OCI-LY1 (cell line): ENCODE data around the gene HAND1.

Experiments
- H2AFZ ChIP-seq: fragments of 200-600 bp; sonication (generic), shearing (Covaris generic); 2 replicates; pipeline ENCODE4 v1.6.0; 2014; ENCODE audit warnings: antibody characterized with exemption, mild to moderate bottlenecking, low read length
- H3F3A ChIP-seq: fragments of 200-600 bp; sonication (generic), shearing (Covaris generic); 2 replicates; pipeline ENCODE4 v1.6.0; 2014; ENCODE audit warnings: mild to moderate bottlenecking, antibody characterized with exemption, low read length, moderate library complexity; ENCODE audit not compliant: insufficient read depth
- H3K27ac ChIP-seq: fragments of 200-600 bp; sonication (generic); 2 replicates; pipeline ENCODE4 v1.5.1; 2014; ENCODE audit warnings: low read length, mixed run types, mild to moderate bottlenecking, low read depth; ENCODE audit not compliant: poor library complexity, severe bottlenecking
- H3K27me3 ChIP-seq: fragments of 200-600 bp; sonication (generic); 2 replicates; pipeline ENCODE4 v1.6.0; 2014; ENCODE audit warnings: antibody characterized with exemption, mild to moderate bottlenecking, low read length, moderate library complexity; ENCODE audit not compliant: insufficient read depth
- H3K36me3 ChIP-seq: fragments of 200-600 bp; sonication (generic); 2 replicates; pipeline ENCODE4 v1.6.1; 2014; ENCODE audit warnings: mild to moderate bottlenecking, antibody characterized with exemption, low read length, moderate library complexity, mixed read lengths; ENCODE audit not compliant: insufficient read depth
- H3K4me1 ChIP-seq: fragments of 200-600 bp; sonication (generic); 2 replicates; pipeline ENCODE4 v1.5.1; 2014; ENCODE audit warnings: mild to moderate bottlenecking, low read length, moderate library complexity; ENCODE audit not compliant: insufficient read depth, severe bottlenecking
- H3K4me2 ChIP-seq: fragments of 200-600 bp; sonication (generic), shearing (Covaris generic); 2 replicates; pipeline ENCODE4 v1.6.1; 2014; ENCODE audit warnings: low read length
- H3K4me3 ChIP-seq: fragments of 200-600 bp; sonication (generic); 2 replicates; pipeline ENCODE4 v1.5.1; 2014; ENCODE audit warnings: low read length, low read depth, mild to moderate bottlenecking, mixed read lengths; ENCODE audit not compliant: poor library complexity, severe bottlenecking
- H3K79me2 ChIP-seq: fragments of 200-600 bp; shearing (Covaris generic); 2 replicates; pipeline ENCODE4 v1.6.1; 2016; ENCODE audit warnings: mixed run types, low read length, mixed read lengths; ENCODE audit not compliant: insufficient read depth
- H3K9ac ChIP-seq: fragments of 200-600 bp; sonication (generic), shearing (Covaris generic); 2 replicates; pipeline ENCODE4 v1.6.1; 2014; ENCODE audit warnings: mild to moderate bottlenecking, low read length, mixed read lengths
- H3K9me2 ChIP-seq: fragments of 200-600 bp; sonication (generic), shearing (Covaris generic); 2 replicates; pipeline ENCODE4 v1.6.1; 2014; ENCODE audit warnings: low read depth, mild to moderate bottlenecking, low read length, mixed read lengths
- H3K9me3 ChIP-seq: fragments of 200-600 bp; shearing (Covaris generic); 2 replicates; pipeline ENCODE4 v1.6.1; 2014; ENCODE audit warnings: low read length, mixed read lengths
- H4K20me1 ChIP-seq: fragments of 200-600 bp; sonication (generic), shearing (Covaris generic); 2 replicates; pipeline ENCODE4 v1.6.0; 2016; ENCODE audit warnings: mild to moderate bottlenecking, low read length; ENCODE audit not compliant: insufficient read depth
- EZH2 ChIP-seq: fragments of 200-600 bp; sonication (generic), shearing (Covaris generic); IDR thresholded peaks from 2 replicates; pipeline ENCODE4 v1.8.0; 2017; ENCODE audit warnings: borderline replicate concordance, mixed run types, mild to moderate bottlenecking, antibody characterized with exemption, low read length, moderate library complexity, mixed read lengths
- TF ChIP-seq, protein P1 (sequence below): fragments of 200-600 bp; sonication (generic), shearing (Covaris generic); IDR thresholded peaks from 2 replicates; pipeline ENCODE4 v1.5.1; 2017; ENCODE audit warnings: mild to moderate bottlenecking, antibody characterized with exemption, low read length, moderate library complexity, mixed read lengths

HAND1 gene

DNA sequence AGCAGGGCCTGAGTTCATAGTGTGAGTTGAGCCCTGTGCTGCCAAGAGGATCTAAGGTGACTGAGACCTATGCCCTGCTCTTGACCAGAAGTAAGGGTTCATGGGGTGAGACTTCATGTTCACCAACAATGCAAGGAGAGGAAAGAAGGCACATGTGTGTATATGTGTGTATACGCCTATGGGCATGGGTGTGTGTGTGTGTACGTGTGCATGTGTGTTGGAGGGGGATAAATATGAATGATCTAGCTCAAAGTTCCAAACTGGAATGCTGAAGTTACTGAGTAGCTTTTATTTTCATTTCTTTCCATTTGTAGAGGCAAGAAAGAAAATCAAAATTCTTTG, 25.6 kb upstream of the HAND1 start:
- Histone ChIP-seq H3K27me3 (no peaks in the 10 kb centered on the region), H3K9ac (no peak overlapping the region)

DNA sequence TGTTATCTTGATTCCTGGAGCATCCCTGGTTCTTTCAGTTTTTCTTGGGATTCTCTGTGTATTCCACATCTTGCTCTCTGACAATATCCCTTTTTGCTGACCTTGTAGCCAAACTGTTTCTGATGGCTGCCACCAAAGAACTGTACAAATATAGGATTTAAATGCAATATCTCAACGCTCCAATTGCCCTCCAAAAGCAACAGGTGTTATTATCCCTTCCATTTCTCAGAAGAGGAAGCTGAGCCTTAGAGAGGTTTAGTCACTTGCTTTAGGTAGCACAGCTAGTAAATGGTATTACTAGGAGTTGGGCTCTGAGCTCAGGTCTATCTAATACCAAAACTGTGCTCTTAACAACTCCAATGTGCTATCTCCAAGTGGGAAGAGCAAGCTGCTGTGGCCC, 24.2 kb upstream of the HAND1 start:
- H3K36me3 ChIP-seq = no peaks in the 10 kb centered on the region
- no peak overlapping the region for H3K27ac ChIP-seq
- H2AFZ ChIP-seq = no peak overlapping the region
- no peak overlapping the region for H3K4me3 ChIP-seq
- no peaks in the 10 kb centered on the region for H3K9me3 ChIP-seq
- no peaks in the 10 kb centered on the region for H3K9me2 ChIP-seq
- no peak for TF ChIP-seq EZH2
- TF ChIP-seq, protein P1, sequence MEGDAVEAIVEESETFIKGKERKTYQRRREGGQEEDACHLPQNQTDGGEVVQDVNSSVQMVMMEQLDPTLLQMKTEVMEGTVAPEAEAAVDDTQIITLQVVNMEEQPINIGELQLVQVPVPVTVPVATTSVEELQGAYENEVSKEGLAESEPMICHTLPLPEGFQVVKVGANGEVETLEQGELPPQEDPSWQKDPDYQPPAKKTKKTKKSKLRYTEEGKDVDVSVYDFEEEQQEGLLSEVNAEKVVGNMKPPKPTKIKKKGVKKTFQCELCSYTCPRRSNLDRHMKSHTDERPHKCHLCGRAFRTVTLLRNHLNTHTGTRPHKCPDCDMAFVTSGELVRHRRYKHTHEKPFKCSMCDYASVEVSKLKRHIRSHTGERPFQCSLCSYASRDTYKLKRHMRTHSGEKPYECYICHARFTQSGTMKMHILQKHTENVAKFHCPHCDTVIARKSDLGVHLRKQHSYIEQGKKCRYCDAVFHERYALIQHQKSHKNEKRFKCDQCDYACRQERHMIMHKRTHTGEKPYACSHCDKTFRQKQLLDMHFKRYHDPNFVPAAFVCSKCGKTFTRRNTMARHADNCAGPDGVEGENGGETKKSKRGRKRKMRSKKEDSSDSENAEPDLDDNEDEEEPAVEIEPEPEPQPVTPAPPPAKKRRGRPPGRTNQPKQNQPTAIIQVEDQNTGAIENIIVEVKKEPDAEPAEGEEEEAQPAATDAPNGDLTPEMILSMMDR = no peak
- H3K4me1 ChIP-seq = peaks cover 10% of the 10 kb centered on the region
- H3K9ac ChIP-seq = no peak overlapping the region
- no peak overlapping the region for H3K4me2 ChIP-seq
- no peaks in the 10 kb centered on the region for H3K27me3 ChIP-seq
- H3K79me2 ChIP-seq = no peaks in the 10 kb centered on the region
- H4K20me1 ChIP-seq = no peaks in the 10 kb centered on the region
- no peaks in the 10 kb centered on the region for H3F3A ChIP-seq

More for the DNA sequence above, 25.6 kb upstream of the HAND1 start:
- H3K9me3 ChIP-seq = no peaks in the 10 kb centered on the region
- H3K4me1 ChIP-seq = peaks cover 10% of the 10 kb centered on the region
- no peaks in the 10 kb centered on the region for H3F3A ChIP-seq
- no peaks in the 10 kb centered on the region for H3K79me2 ChIP-seq
- TF ChIP-seq EZH2 = no peak
- TF ChIP-seq, protein P1 = no peak
- H3K9me2 ChIP-seq = no peaks in the 10 kb centered on the region
- no peak overlapping the region for H3K4me3 ChIP-seq
- H2AFZ ChIP-seq = no peak overlapping the region
- H3K36me3 ChIP-seq = no peaks in the 10 kb centered on the region
- peak overlapping the region; percentile 47; the same call in 1 of the 2 replicates for H3K4me2 ChIP-seq
- no peak overlapping the region for H3K27ac ChIP-seq
- no peaks in the 10 kb centered on the region for H4K20me1 ChIP-seq

DNA sequence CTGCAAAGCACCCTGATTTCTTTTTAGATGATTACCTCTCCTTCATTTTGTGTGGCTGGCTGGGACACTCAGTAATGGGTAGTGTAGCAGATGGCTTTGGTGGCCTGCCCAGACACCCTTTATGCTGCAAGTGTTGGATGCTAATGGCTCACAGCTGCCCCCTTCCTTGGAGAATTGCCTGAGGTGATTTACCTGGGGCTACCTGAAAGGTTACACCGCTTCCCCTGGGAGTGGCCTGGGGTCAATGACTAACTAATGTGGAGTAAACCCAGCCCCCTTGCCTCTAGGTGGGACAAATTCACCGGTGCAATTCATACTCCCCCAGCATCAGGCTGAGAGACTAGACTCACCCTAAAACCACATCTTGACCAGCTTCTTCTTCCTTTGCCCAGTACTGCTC, 23.5 kb upstream of the HAND1 start:
- no peak overlapping the region for H3K4me3 ChIP-seq
- H3K79me2 ChIP-seq = no peaks in the 10 kb centered on the region
- H4K20me1 ChIP-seq = no peaks in the 10 kb centered on the region
- no peaks in the 10 kb centered on the region for H3K9me3 ChIP-seq
- H3F3A ChIP-seq = no peaks in the 10 kb centered on the region
- H3K9ac ChIP-seq = no peak overlapping the region
- H2AFZ ChIP-seq = no peak overlapping the region
- no peak overlapping the region for H3K27ac ChIP-seq
- H3K4me2 ChIP-seq = no peak overlapping the region
- no peaks in the 10 kb centered on the region for H3K36me3 ChIP-seq
- H3K9me2 ChIP-seq = no peaks in the 10 kb centered on the region
- peaks cover 10% of the 10 kb centered on the region for H3K4me1 ChIP-seq
- H3K27me3 ChIP-seq = no peaks in the 10 kb centered on the region
- TF ChIP-seq, protein P1 = no peak
- no peak for TF ChIP-seq EZH2
